K562 (cell line): ENCODE data around the gene TRIP6.

Experiments
- CTCF ChIP-seq, 3 experiments: IDR thresholded peaks in 2 of 3; conservative IDR thresholded peaks in 1 of 3; 2 replicates each; pipeline ENCODE4 v1.5.1; 2011 to 2012; ENCODE audit warnings: low read length in 3 of 3, mild to moderate bottlenecking in 3 of 3, control low read depth in 2 of 3, improper control_type of control experiment in 1 of 3, inconsistent platforms in 1 of 3, low read depth in 1 of 3, mixed read lengths in 1 of 3, moderate library complexity in 1 of 3; ENCODE audit not compliant: insufficient read depth in 2 of 3
- KLF16 ChIP-seq: IDR thresholded peaks from 2 replicates; pipeline ENCODE4 v1.6.1; 2016; ENCODE audit warnings: antibody characterized with exemption
- NRF1 ChIP-seq, 2 experiments: fragments of 450-650 bp; IDR thresholded peaks in 1 of 2; conservative IDR thresholded peaks in 1 of 2; 2 replicates each; pipeline ENCODE4 v1.6.1; 2014; ENCODE audit warnings: mild to moderate bottlenecking in 2 of 2
- TAF15 ChIP-seq: fragments of 200-400 bp; formaldehyde crosslinking; IDR thresholded peaks from 2 replicates; pipeline ENCODE4 v1.6.1; 2017; ENCODE audit warnings: mild to moderate bottlenecking, low read depth, low read length, moderate library complexity
- XRCC4 ChIP-seq: IDR thresholded peaks from one replicate; pipeline ENCODE4 v1.6.1; 2011; ENCODE audit not compliant: insufficient read depth, insufficient read length; ENCODE audit errors: extremely low read depth
- ZFP91 ChIP-seq: sonication (generic); formaldehyde crosslinking; IDR thresholded peaks from 2 replicates; pipeline ENCODE4 v1.8.0; 2022; ENCODE audit warnings: mild to moderate bottlenecking, missing genetic modification reagents

DNA sequence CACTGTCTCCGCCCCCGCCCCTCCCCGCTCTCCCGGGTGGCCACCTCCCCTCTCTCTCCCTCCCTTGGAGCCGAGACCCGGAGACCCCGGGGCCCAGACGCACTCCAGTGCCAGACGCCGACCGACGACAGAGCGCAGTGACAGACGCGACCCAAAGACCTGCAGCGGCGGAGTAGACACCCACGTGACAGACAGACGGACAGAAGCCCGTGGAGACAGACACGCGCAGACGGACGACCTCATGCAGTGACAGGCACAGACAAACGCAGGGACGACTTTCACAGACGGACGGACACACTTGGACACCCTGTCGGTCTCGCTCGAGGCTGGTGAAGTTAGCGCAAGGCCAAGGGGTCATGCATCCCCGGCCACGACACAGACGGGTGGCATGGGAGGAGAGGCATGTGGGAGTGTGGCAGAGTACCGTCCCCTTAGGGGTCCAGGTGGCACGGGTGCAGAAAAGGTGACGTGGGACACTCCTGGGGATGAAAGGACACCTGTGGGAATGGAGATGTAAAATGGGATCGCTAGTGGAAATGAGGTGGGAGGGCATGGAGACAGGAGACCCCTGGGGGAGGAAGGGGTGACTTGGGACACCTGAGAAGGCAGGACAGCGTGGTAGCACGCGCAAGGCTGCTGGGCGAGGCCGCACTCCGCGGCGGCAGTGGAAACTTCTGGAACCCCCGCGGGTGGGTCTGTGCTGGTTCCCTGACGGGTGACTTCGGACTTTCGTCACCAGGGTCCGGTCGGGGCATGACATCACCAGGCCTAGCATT, 29.0 kb downstream of the TRIP6 start:
- no peak for TF ChIP-seq CTCF (IDR thresholded peaks at IDR 0.05 in 2 of 3, conservative IDR thresholded peaks at IDR 0.05 in 1 of 3; ENCODE audit: insufficient read depth in 2 of 3, low read depth in 1 of 3, low read length in 3 of 3)
- TF ChIP-seq TAF15 = no peak
- TF ChIP-seq ZFP91 (CRISPR knock-in tag) = no peak
- TF ChIP-seq KLF16 = no peak
- TF ChIP-seq XRCC4 = no peak
- TF ChIP-seq NRF1 (conservative IDR thresholded peaks at IDR 0.05 in 1 of 2, IDR thresholded peaks at IDR 0.05 in 1 of 2) = peak in 1 of 2 experiments; percentile 19; a peak in 2 of 4 replicates
